Osteocyte (in vitro differentiated cells): ENCODE measurements around the gene ZMYND8. TPM values are rescaled to one million over a fixed set of nuclear protein-coding genes. Genes with fewer than 3 reads are reported as not detected.
"Not testable (repeated sequence)": the region's sequence is repeated elsewhere in the genome, so short reads cannot be mapped to it uniquely, and the experiment has no call there.

ENCODE experiments used
- DNase-seq: peaks from one replicate; pipeline ENCODE4 v3.0.0; 2021; ENCODE audit warnings: mixed read lengths; ENCODE audit not compliant: unreplicated experiment; ENCODE audit errors: extremely low spot score
- H3K27ac Mint-ChIP-seq: one replicate; pipeline ENCODE4 v1.8.0; 2021; ENCODE audit warnings: mild to moderate bottlenecking, mixed read lengths; ENCODE audit not compliant: unreplicated experiment
- H3K27me3 Mint-ChIP-seq: one replicate; pipeline ENCODE4 v1.8.0; 2021; ENCODE audit warnings: mixed read lengths; ENCODE audit not compliant: unreplicated experiment
- H3K36me3 Mint-ChIP-seq: one replicate; pipeline ENCODE4 v1.8.0; 2021; ENCODE audit warnings: mixed read lengths; ENCODE audit not compliant: unreplicated experiment
- H3K4me1 Mint-ChIP-seq: one replicate; pipeline ENCODE4 v1.8.0; 2021; ENCODE audit warnings: mixed read lengths; ENCODE audit not compliant: unreplicated experiment
- H3K4me3 Mint-ChIP-seq: one replicate; pipeline ENCODE4 v1.8.0; 2021; ENCODE audit warnings: mild to moderate bottlenecking, moderate library complexity, mixed read lengths; ENCODE audit not compliant: unreplicated experiment
- H3K9me3 Mint-ChIP-seq: one replicate; pipeline ENCODE4 v1.8.0; 2021; ENCODE audit warnings: mixed read lengths; ENCODE audit not compliant: unreplicated experiment
- CTCF ChIP-seq: fragments of 200-600 bp; sonication (generic); IDR thresholded peaks from 2 replicates; pipeline ENCODE4 v1.5.0; 2021; ENCODE audit warnings: antibody characterized with exemption, mild to moderate bottlenecking, moderate library complexity
- total RNA-seq: library from RNA; stranded (reverse); gene quantifications from 2 replicates; pipeline ENCODE4 v1.2.1, GENCODE V29; 2021

Gene ZMYND8
- total RNA-seq, 1 donor from 2014 or later: 96.5 TPM

- H3K4me1 Mint-ChIP-seq: peaks cover 23% of the 10 kb centered on the region
- no peaks in the 10 kb centered on the region for H3K9me3 Mint-ChIP-seq
- peak overlapping the region; percentile 55 for H3K27ac Mint-ChIP-seq
- TF ChIP-seq CTCF: no peak
- H3K4me3 Mint-ChIP-seq: no peak overlapping the region
- DNase-seq: no peak
- H3K36me3 Mint-ChIP-seq: peaks cover 25% of the 10 kb centered on the region
- H3K27me3 Mint-ChIP-seq: no peaks in the 10 kb centered on the region
These were observed 89.5 kb downstream of the ZMYND8 start for GRCh38 chr20:47266847-47267515.

- no peaks in the 10 kb centered on the region for H3K27me3 Mint-ChIP-seq
- peak overlapping the region; percentile 63 for H3K27ac Mint-ChIP-seq
- no peaks in the 10 kb centered on the region for H3K9me3 Mint-ChIP-seq
- TF ChIP-seq CTCF: no peak
- peaks cover 33% of the 10 kb centered on the region for H3K36me3 Mint-ChIP-seq
- peaks cover 23% of the 10 kb centered on the region for H3K4me1 Mint-ChIP-seq
- no peak overlapping the region for H3K4me3 Mint-ChIP-seq
- DNase-seq: no peak
These were observed 90.5 kb downstream of the ZMYND8 start for GRCh38 chr20:47265984-47266383.

GRCh38 chr20:47265214-47265613 lies 91.3 kb downstream of the ZMYND8 start:
- peaks cover 41% of the 10 kb centered on the region for H3K36me3 Mint-ChIP-seq

GRCh38 chr20:47264137-47264769 lies 92.2 kb downstream of the ZMYND8 start:
- H3K9me3 Mint-ChIP-seq: not testable (repeated sequence)
- H3K36me3 Mint-ChIP-seq: peaks cover 47% of the 10 kb centered on the region

More at GRCh38 chr20:47265214-47265613, 91.3 kb downstream of the ZMYND8 start:
- H3K27ac Mint-ChIP-seq: no peak overlapping the region
- no peak for DNase-seq
- H3K27me3 Mint-ChIP-seq: no peaks in the 10 kb centered on the region
- H3K4me1 Mint-ChIP-seq: peaks cover 27% of the 10 kb centered on the region
- no peak for TF ChIP-seq CTCF
- H3K4me3 Mint-ChIP-seq: no peak overlapping the region
- no peaks in the 10 kb centered on the region for H3K9me3 Mint-ChIP-seq

GRCh38 chr20:47263465-47264084 lies 92.9 kb downstream of the ZMYND8 start:
- Mint-ChIP-seq H3K4me1 (peaks cover 27% of the 10 kb centered on the region), H3K4me3 (no peak overlapping the region), H3K27me3 (no peaks in the 10 kb centered on the region), H3K36me3 (peaks cover 46% of the 10 kb centered on the region), H3K27ac (peak overlapping the region; percentile 64), H3K9me3 (no peaks in the 10 kb centered on the region)
- no peak for TF ChIP-seq CTCF
- no peak for DNase-seq

More at GRCh38 chr20:47264137-47264769, 92.2 kb downstream of the ZMYND8 start:
- not testable (repeated sequence) for DNase-seq, H3K27me3 Mint-ChIP-seq, H3K4me3 Mint-ChIP-seq
- H3K27ac Mint-ChIP-seq: peak overlapping the region; percentile 31
- H3K4me1 Mint-ChIP-seq: peaks cover 26% of the 10 kb centered on the region
